IPS DF 4.7 (cell line): Measurements from ENCODE around the gene TSPO.
A peak's percentile ranks its signal among the peaks of the same experiment; 100 is the strongest.

ENCODE experiments used
- DNase-seq: peaks from one replicate; pipeline ENCODE4 v3.0.0-alpha.2; 2013; ENCODE audit warnings: low spot score; ENCODE audit errors: extremely low read depth

Gene TSPO

GRCh38 chr22:43174941-43175531, 23.7 kb downstream of the TSPO start:
- DNase-seq = no peak

GRCh38 chr22:43176090-43176489, 24.7 kb downstream of the TSPO start:
- no peak for DNase-seq

- no peak for DNase-seq
Observed at GRCh38 chr22:43177479-43177878, 26.1 kb downstream of the TSPO start.

- DNase-seq = no peak
Observed at GRCh38 chr22:43179146-43179910, 28.0 kb downstream of the TSPO start.

GRCh38 chr22:43179911-43180195, 28.5 kb downstream of the TSPO start:
- DNase-seq = no peak

GRCh38 chr22:43180670-43181069, 29.3 kb downstream of the TSPO start:
- DNase-seq = no peak

- DNase-seq = no peak
Observed at GRCh38 chr22:43181321-43182076, 30.1 kb downstream of the TSPO start.

GRCh38 chr22:43182118-43182517, 30.8 kb downstream of the TSPO start:
- DNase-seq = no peak

- no peak for DNase-seq
Observed at GRCh38 chr22:43182726-43183125, 31.4 kb downstream of the TSPO start.

GRCh38 chr22:43183496-43184277, 32.3 kb downstream of the TSPO start:
- DNase-seq = no peak

GRCh38 chr22:43185860-43186261, 34.5 kb downstream of the TSPO start:
- no peak for DNase-seq

- no peak for DNase-seq
Observed at GRCh38 chr22:43186272-43187170, 35.2 kb downstream of the TSPO start, which contains the start of gene TTLL12. TSS of gene TTLL12 (minus strand) at chr22:43187134. CDS start at chr22:43187069, 65 bp downstream.

GRCh38 chr22:43187171-43188099, 36.1 kb downstream of the TSPO start:
- peak; percentile 78 for DNase-seq

GRCh38 chr22:43188829-43189545, 37.6 kb downstream of the TSPO start:
- DNase-seq = no peak

GRCh38 chr22:43191831-43192230, 40.5 kb downstream of the TSPO start:
- DNase-seq = no peak

- no peak for DNase-seq
Observed at GRCh38 chr22:43197271-43197941, 46.0 kb downstream of the TSPO start.

- no peak for DNase-seq
Observed at GRCh38 chr22:43198126-43198525, 46.8 kb downstream of the TSPO start.

- DNase-seq = no peak
Observed at GRCh38 chr22:43198936-43199335, 47.6 kb downstream of the TSPO start.
